ENCODE data around the gene FIGNL2.

The FIGNL2 gene, protein sequence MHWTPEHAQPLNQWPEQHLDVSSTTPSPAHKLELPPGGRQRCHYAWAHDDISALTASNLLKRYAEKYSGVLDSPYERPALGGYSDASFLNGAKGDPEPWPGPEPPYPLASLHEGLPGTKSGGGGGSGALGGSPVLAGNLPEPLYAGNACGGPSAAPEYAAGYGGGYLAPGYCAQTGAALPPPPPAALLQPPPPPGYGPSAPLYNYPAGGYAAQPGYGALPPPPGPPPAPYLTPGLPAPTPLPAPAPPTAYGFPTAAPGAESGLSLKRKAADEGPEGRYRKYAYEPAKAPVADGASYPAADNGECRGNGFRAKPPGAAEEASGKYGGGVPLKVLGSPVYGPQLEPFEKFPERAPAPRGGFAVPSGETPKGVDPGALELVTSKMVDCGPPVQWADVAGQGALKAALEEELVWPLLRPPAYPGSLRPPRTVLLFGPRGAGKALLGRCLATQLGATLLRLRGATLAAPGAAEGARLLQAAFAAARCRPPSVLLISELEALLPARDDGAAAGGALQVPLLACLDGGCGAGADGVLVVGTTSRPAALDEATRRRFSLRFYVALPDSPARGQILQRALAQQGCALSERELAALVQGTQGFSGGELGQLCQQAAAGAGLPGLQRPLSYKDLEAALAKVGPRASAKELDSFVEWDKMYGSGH

GRCh38 chr12:51848326-51848727 lies at the start of gene FIGNL2:
FIGNL2 (minus strand) TSS chr12:51848718; CDS start chr12:51822413, 26,305 bp downstream.
- in situ Hi-C loops (cut with HindIII; ENCODE audit: low pct_unique_long_range_greater_than_20kb, low sequenced_read_pairs): no loop called here
- no peak for TF ChIP-seq JUND (IDR thresholded peaks at IDR 0.05; ENCODE audit: low read depth)
- no peak for DNase-seq (ENCODE audit: low read depth in 1 of 2, low spot score in 1 of 2)

- DNase-seq (ENCODE audit: low read depth in 1 of 2, low spot score in 1 of 2): no peak
- TF ChIP-seq JUND (IDR thresholded peaks at IDR 0.05; ENCODE audit: low read depth): no peak
- in situ Hi-C loops (cut with HindIII; ENCODE audit: low pct_unique_long_range_greater_than_20kb, low sequenced_read_pairs): no loop called here
Observed at GRCh38 chr12:51897181-51897580, 48.7 kb upstream of the FIGNL2 start.

DNA sequence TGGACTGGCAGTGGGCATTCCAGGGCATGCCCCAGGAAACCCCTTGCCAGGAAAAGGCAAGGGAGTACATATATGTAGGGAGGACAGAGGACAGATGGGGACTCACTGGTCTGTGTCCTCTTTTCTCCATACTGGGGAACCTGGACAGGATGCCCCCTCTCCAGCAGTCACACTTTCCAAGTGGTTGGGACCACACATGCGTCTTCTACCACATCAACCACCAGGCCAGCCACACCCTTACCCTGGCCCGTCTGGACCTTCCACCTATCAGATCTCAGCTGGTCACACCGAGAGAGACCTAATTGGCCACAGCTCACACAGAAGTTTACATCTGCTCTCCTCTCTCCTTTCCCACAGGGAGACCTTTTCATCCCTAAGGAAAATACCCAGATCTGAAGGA lies 47.7 kb upstream of the FIGNL2 start:
- in situ Hi-C loops (cut with HindIII; ENCODE audit: low pct_unique_long_range_greater_than_20kb, low sequenced_read_pairs): no loop called here
- TF ChIP-seq JUND (IDR thresholded peaks at IDR 0.05; ENCODE audit: low read depth): no peak
- DNase-seq (ENCODE audit: low read depth in 1 of 2, low spot score in 1 of 2): no peak

GRCh38 chr12:51895378-51896135 lies 47.0 kb upstream of the FIGNL2 start:
- in situ Hi-C loops (cut with HindIII; ENCODE audit: low pct_unique_long_range_greater_than_20kb, low sequenced_read_pairs): no loop called here
- TF ChIP-seq JUND (IDR thresholded peaks at IDR 0.05; ENCODE audit: low read depth): no peak
- DNase-seq (ENCODE audit: low read depth in 1 of 2, low spot score in 1 of 2): no peak

DNA sequence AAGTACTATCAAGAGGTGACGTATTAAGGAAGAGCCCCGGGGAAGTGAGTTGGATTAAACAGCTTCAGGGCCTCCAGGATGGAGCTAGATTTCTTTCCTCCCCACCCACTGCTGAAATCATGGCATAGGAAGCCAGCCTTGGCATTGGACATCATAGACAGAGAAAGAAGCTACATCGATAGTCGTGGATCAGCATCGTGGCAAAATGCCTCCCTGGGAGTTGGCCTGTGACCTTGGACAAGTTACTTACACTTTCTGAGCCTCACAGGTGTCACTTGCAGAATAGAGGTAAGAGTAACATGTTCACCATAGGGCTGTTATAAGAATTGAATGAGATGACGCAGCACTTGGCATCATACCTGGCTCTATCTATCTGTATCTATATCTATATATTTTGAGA lies 45.3 kb upstream of the FIGNL2 start:
- no peak for TF ChIP-seq JUND (IDR thresholded peaks at IDR 0.05; ENCODE audit: low read depth)
- DNase-seq (ENCODE audit: low read depth in 1 of 2, low spot score in 1 of 2): no peak
- in situ Hi-C loops (cut with HindIII; ENCODE audit: low pct_unique_long_range_greater_than_20kb, low sequenced_read_pairs): no loop called here

- DNase-seq (ENCODE audit: low read depth in 1 of 2, low spot score in 1 of 2): no peak
- no peak for TF ChIP-seq JUND (IDR thresholded peaks at IDR 0.05; ENCODE audit: low read depth)
- in situ Hi-C loops (cut with HindIII; ENCODE audit: low pct_unique_long_range_greater_than_20kb, low sequenced_read_pairs): no loop called here
Observed at GRCh38 chr12:51891843-51892242, 43.3 kb upstream of the FIGNL2 start.

DNA sequence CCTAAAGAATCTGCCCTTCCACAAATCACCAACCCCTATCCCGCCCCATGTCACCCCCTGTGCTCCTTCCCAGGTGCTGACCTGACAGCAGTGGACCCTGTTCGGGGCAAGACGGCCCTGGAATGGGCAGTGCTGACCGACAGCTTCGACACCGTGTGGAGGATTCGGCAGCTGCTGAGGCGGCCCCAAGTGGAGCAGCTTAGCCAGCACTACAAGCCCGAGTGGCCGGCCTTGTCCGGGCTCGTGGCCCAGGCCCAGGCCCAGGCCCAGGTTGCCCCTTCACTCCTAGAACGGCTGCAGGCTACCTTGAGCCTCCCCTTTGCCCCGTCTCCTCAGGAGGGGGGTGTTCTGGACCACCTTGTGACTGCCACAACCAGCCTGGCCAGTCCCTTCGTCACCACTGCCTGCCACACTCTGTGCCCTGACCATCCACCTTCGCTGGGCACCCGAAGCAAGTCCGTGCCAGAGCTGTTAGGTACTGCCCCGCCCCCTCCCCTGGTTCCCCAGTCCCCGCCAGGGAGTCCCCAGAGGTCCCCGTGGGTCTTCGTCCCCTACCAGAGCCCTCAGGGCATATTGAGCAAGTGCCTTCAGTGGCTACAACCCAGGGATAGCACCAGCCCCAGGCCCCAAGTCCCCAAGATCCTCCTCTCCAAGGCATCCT lies 42.1 kb upstream of the FIGNL2 start:
- in situ Hi-C loops (cut with HindIII; ENCODE audit: low pct_unique_long_range_greater_than_20kb, low sequenced_read_pairs): no loop called here
- TF ChIP-seq JUND (IDR thresholded peaks at IDR 0.05; ENCODE audit: low read depth): no peak
- no peak for DNase-seq (ENCODE audit: low read depth in 1 of 2, low spot score in 1 of 2)

GRCh38 chr12:51890133-51890464 lies 41.6 kb upstream of the FIGNL2 start:
- in situ Hi-C loops (cut with HindIII; ENCODE audit: low pct_unique_long_range_greater_than_20kb, low sequenced_read_pairs): no loop called here
- DNase-seq (ENCODE audit: low read depth in 1 of 2, low spot score in 1 of 2): no peak
- no peak for TF ChIP-seq JUND (IDR thresholded peaks at IDR 0.05; ENCODE audit: low read depth)

DNA sequence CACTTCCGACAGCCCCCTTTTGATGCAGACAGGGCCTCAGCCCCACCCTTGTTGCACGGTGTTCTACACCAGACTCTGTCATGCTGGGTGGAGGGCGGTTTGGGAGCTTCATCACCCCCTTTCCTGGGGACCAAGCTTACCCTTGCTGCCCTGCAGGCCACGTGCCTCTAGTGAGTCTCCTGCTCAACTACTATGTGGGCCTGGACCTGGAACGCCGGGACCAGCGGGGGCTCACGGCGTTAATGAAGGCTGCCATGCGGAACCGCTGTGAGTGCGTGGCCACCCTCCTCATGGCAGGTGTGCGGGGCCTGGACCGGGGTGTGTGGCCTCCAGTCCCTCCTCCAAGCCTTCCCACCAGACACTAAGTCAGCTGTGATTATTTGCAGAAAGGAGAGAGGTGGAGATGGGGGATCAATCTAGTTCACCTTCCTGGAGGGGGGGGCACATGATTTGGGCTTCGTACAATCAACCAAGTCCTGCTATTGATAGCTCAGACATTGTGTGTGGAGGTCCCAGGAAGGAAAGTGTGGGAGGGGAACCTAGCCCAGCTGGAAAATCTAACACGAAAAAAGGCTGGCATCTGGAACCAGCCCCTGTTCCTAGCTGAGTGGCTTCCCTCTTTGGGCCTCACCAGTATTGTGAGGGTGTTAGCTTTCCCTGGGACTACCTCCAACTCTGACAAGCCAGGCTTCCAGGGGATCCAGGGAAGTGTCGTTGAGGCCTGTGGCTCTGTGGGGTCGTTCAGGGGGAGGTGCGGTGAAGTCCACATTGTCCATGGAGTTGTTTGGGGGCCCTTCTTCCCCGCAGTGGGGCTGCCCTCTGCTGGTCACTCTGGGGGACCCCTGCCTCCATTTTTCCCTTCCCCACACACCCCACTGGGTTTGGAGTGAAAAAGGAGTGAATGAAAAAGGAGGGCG lies 41.0 kb upstream of the FIGNL2 start:
- DNase-seq (ENCODE audit: low read depth in 1 of 2, low spot score in 1 of 2): no peak
- in situ Hi-C loops (cut with HindIII; ENCODE audit: low pct_unique_long_range_greater_than_20kb, low sequenced_read_pairs): no loop called here
- TF ChIP-seq JUND (IDR thresholded peaks at IDR 0.05; ENCODE audit: low read depth): no peak

- no peak for DNase-seq (ENCODE audit: low read depth in 1 of 2, low spot score in 1 of 2)
- in situ Hi-C loops (cut with HindIII; ENCODE audit: low pct_unique_long_range_greater_than_20kb, low sequenced_read_pairs): no loop called here
- TF ChIP-seq JUND (IDR thresholded peaks at IDR 0.05; ENCODE audit: low read depth): no peak
Observed at GRCh38 chr12:51888316-51889215, 40.0 kb upstream of the FIGNL2 start.
